Putamen (tissue), 1 donor: ENCODE measurements around the gene WWOX.

Source experiments
- DNase-seq: peaks from one replicate; pipeline ENCODE4 v3.0.0-alpha.2; 2016; ENCODE audit warnings: low spot score

The WWOX gene

GRCh38 chr16:78105517-78105916 is 6.1 kb downstream of the WWOX start:
- DNase-seq, result no peak

GRCh38 chr16:78106686-78107085 is 7.2 kb downstream of the WWOX start:
- no peak for DNase-seq

- DNase-seq, result no peak
Measured at GRCh38 chr16:78108451-78108850, 9.0 kb downstream of the WWOX start.

- no peak for DNase-seq
Measured at GRCh38 chr16:78113258-78113657, 13.8 kb downstream of the WWOX start.

GRCh38 chr16:78115659-78116058 is 16.2 kb downstream of the WWOX start:
- DNase-seq, result no peak

DNA sequence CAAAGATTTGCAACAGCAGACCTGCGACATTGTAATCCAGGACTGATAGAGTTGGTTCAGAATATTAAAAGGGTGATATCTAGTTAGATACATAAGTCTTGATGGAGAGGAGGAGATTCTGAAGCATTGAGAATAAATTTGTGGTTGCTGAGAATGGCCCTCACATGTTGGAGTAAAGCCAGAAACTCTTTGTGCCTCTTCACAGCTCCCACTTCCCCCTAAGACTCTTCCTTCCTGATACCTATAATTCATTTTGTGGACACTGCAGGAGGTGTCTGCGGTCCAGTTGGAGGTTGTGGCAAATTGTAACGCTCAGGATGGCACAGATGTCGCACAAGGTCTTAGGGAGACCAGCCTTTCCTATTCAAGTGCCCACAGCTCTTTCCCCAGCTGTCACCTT is 17.5 kb downstream of the WWOX start:
- no peak for DNase-seq

GRCh38 chr16:78117391-78117790 is 17.9 kb downstream of the WWOX start:
- no peak for DNase-seq

DNA sequence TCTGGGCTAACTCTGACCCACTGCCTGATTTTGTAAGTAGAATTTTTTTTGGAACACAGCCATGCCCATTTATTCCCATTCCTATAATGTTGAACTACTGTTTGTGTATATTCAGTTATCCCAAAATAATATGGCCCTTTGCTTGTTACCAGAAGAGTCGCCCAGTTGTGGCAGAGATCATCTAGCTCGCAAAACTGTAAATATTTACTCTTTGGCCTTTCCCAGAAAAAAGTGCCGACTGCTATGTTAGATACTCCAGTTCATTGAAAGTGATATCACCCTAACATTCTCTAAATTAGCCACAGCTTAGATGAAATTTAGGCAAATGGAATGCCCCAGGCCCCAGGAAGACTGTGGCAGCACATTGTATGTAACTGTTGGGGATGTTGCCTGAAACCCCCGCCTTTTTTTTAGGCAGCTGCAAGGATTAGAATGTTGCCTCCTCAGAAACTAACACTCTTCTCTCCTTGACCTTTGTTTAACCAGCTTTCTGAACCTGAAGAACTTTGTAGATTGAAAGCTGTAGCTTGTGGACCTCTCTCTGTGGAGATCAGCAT is 19.1 kb downstream of the WWOX start:
- DNase-seq, result no peak

- DNase-seq, result peak; percentile 87
Measured at GRCh38 chr16:78122774-78123315, 23.4 kb downstream of the WWOX start.

- no peak for DNase-seq
Measured at GRCh38 chr16:78125112-78125844, 25.8 kb downstream of the WWOX start.

DNA sequence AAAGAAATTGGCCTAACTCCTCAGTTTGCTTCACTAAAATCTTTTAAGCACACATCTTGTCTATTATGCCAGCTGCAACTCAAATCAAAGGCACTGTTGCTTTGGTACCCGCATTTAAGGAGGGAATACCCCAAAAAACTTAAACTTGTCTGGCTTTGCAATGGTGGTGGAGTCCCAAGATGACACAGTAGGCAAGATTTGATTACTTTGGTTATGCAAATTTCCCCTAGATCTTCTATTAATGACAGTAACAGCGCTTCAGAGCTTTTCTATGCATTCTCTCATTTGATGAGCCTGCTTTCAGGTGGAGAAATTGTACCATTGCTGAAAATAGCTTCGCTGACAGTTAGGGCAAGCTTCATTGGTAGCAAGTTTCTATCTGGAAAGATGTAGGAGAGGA is 27.2 kb downstream of the WWOX start:
- peak; percentile 41 for DNase-seq

- no peak for DNase-seq
Measured at GRCh38 chr16:78127130-78127529, 27.7 kb downstream of the WWOX start.

DNA sequence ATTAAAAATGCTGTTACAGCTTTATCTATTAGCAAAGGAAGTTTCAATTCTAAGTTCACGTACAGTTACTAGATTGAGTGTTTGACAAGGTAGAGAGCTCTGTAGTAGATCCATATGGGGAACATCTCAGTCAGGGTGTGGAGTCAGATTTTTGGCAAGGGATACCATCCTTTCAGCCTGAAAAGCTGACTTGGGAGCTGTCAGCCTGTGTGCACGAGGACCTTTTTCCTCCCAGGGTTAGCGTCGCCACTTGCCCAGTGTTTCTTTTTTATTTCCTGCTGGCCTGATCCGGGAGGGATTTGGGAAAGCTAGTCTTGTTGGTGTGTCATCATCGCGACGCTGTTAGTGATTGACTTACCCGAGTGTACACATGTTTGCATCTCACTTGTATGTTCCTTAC is 29.5 kb downstream of the WWOX start:
- DNase-seq, result no peak

DNA sequence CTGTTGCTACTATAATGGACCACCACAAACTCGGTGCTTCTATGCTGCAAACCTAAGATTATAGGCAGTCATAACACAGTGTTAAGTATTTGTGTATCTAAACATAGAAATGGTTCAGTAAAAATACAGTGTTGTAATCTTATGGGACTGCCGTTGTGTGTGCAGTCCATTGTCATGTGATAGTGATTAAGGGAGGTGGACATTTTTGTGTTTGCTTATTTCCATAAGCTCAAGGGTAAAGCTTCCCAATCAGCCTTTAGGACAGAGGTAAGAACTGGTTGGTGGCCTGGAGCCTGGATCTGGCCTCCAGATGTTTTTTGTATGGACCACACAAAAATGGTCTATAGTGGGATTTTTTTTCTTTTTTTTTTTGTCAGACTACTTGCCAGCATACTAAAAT is 29.9 kb downstream of the WWOX start:
- DNase-seq, result no peak

GRCh38 chr16:78130083-78130608 is 30.7 kb downstream of the WWOX start:
- DNase-seq, result no peak

DNA sequence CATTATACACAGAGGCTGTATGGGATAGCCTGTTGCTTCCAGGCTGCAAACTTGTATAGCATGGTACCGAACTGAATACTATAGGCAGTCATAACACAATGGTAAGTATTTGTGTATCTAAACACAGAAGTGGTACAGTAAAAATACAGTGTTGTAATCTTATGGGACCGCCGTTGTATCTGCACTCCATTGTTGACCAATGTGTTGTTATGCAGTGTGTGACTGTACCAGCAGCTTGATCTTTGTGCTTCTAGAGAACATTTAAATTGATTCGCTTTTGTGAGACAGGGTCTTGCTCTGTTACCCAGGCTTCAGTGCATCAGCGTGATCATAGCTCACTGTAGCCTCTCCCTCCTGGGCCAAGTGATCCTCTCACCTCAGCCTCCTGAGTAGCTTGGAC is 31.5 kb downstream of the WWOX start:
- no peak for DNase-seq

- DNase-seq, result no peak
Measured at GRCh38 chr16:78133919-78134318, 34.5 kb downstream of the WWOX start.

DNA sequence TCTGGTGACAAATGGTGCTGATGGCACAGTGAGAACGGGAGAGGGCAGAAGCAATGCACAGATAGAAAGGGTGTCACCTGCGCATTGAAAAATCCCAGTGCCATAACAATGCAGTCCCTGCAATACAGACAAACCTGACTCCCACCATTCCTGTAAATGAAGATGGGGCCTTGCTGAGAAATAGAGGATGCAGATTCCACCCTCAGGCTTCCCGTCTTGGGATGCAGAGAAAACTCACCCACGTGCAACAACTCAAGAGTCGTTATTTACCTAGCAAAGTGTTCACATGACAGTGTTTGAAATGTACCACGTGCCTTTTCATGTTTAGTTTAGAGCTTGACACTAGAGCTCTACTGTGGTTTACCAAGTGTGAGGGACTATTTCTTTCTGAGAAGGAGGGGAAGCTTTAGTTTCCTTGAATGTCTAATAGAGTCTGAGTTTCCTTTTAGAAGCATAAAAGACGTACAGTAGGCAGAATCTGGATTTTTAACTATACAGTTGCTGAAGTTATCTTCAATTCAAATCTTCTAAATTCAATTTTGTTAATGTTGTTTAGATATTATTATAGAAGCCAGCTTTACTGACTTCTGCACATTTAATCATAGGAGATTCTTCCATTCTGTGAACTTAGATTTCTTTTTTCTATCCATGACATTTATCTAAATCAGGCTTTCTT is 35.6 kb downstream of the WWOX start:
- no peak for DNase-seq

GRCh38 chr16:78137179-78137578 is 37.7 kb downstream of the WWOX start:
- DNase-seq, result no peak

GRCh38 chr16:78137782-78138616 is 38.5 kb downstream of the WWOX start:
- no peak for DNase-seq

DNA sequence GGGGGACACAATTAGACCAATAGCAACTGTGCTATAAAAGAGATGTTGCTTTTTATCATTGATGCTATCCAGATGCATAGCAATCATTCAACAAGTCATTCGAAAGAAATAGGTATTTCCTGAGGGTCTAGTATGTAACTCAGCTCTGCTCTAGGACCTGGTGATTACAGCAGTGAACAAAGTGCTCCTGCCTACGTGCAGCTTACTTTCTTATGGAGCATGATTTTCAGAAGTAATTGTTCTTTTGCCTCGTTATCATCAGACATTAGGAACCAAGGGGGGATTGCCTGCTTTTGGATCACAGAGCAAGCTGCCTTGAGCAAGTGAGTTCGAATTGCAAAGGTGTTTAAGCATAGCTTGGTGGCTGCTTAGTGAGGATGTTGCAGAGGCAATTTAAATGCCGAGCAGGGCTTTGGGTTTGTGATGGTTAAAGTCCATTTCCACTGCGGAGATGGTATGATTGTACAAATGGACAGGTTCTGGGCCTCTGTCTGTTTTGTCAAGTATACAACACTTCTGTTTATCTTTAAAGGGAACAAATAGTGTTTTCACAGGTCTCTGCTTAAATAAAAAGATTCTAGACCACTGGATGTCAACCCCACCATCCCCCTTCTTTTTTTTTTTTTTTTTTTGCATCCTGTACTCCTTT is 41.5 kb downstream of the WWOX start:
- DNase-seq, result no peak

- DNase-seq, result no peak
Measured at GRCh38 chr16:78142788-78143187, 43.3 kb downstream of the WWOX start.
